ENCODE data around the gene METTL15. TPM values are rescaled to one million over a fixed set of nuclear protein-coding genes. Genes with fewer than 3 reads are reported as not detected.

The METTL15 gene
- total and polyA plus RNA-seq, 2 donors (not counting 1 experiment from before 2014, with no cell fraction given): 3.9 to 19.7 TPM

GRCh38 chr11:28176351-28176750 is 68.2 kb downstream of the METTL15 start:
- TF ChIP-seq CTCF (IDR thresholded peaks at IDR 0.05): no peak
- TF ChIP-seq EZH2 (IDR thresholded peaks at IDR 0.05; ENCODE audit: borderline replicate concordance, insufficient read depth, low read depth, low read length, poor library complexity, severe bottlenecking): no peak
- Histone ChIP-seq H3K4me3 (ENCODE audit: control extremely low read depth in 1 of 5, extremely low read depth in 1 of 5, insufficient read depth in 1 of 5, low read depth in 2 of 5, low read length in 4 of 5) (no peak overlapping the region), H2AFZ (ENCODE audit: insufficient read depth, low read depth, low read length, poor library complexity, severe bottlenecking) (no peak overlapping the region), H3K27ac (ENCODE audit: low read length in 2 of 2) (no peak overlapping the region), H3K4me1 (ENCODE audit: control insufficient read depth in 2 of 2, insufficient read depth in 2 of 2, low read length in 2 of 2) (no peaks in the 10 kb centered on the region), H3K36me3 (replicated peaks in 1 of 2; ENCODE audit: control extremely low read depth in 1 of 2, control insufficient read depth in 1 of 2, extremely low read depth in 1 of 2, insufficient read depth in 2 of 2, low read length in 1 of 2) (peaks cover 0 to 6% of the 10 kb centered on the region in 2 experiments), H3K9ac (ENCODE audit: low read length) (no peak overlapping the region), H4K20me1 (ENCODE audit: control insufficient read depth, insufficient read depth, low read length, poor library complexity, severe bottlenecking) (no peaks in the 10 kb centered on the region), H3K27me3 (replicated peaks in 1 of 4; ENCODE audit: control extremely low read depth in 1 of 4, control insufficient read depth in 3 of 4, insufficient read depth in 4 of 4, low read length in 3 of 4) (no peaks in the 10 kb centered on the region), H3K79me2 (ENCODE audit: control insufficient read depth, insufficient read depth, low read length) (no peaks in the 10 kb centered on the region), H3K4me2 (replicated peaks; ENCODE audit: low read depth, low read length, poor library complexity, severe bottlenecking) (no peak overlapping the region), H3K9me3 (ENCODE audit: control extremely low read depth in 1 of 3, control insufficient read depth in 2 of 3, insufficient read depth in 1 of 3, low read length in 2 of 3) (peaks cover 0 to 4% (median 1%) of the 10 kb centered on the region in 3 donors)
- H3K9me3 Mint-ChIP-seq (ENCODE audit: insufficient read depth): no peaks in the 10 kb centered on the region
- ATAC-seq (ENCODE audit: low read depth): no peak
- ChIA-PET POLR2A (no interaction called here), CTCF (no interaction called here)
- DNase-seq: no peak
- WGBS (ENCODE audit: insufficient coverage): no CpG with 5 or more reads among the region's 1 CpG
- intact Hi-C loops (cut with micrococcal nuclease): no loop called here
- no peaks in the 10 kb centered on the region for H3K27me3 Mint-ChIP-seq
- no peak overlapping the region for H3K27ac Mint-ChIP-seq
- H3K4me3 Mint-ChIP-seq: no peak overlapping the region
- no peaks in the 10 kb centered on the region for H3K4me1 Mint-ChIP-seq

GRCh38 chr11:28195449-28195848 is 87.3 kb downstream of the METTL15 start:
- Histone ChIP-seq H3K4me1 (ENCODE audit: control insufficient read depth in 2 of 2, insufficient read depth in 2 of 2, low read length in 2 of 2) (no peaks in the 10 kb centered on the region), H3K79me2 (ENCODE audit: control insufficient read depth, insufficient read depth, low read length) (no peaks in the 10 kb centered on the region), H3K36me3 (replicated peaks in 1 of 2; ENCODE audit: control extremely low read depth in 1 of 2, control insufficient read depth in 1 of 2, extremely low read depth in 1 of 2, insufficient read depth in 2 of 2, low read length in 1 of 2) (peaks cover 1 to 3% of the 10 kb centered on the region in 2 experiments), H3K4me3 (ENCODE audit: control extremely low read depth in 1 of 5, extremely low read depth in 1 of 5, insufficient read depth in 1 of 5, low read depth in 2 of 5, low read length in 4 of 5) (no peak overlapping the region), H2AFZ (ENCODE audit: insufficient read depth, low read depth, low read length, poor library complexity, severe bottlenecking) (no peak overlapping the region), H3K4me2 (replicated peaks; ENCODE audit: low read depth, low read length, poor library complexity, severe bottlenecking) (no peak overlapping the region), H3K27me3 (replicated peaks in 1 of 4; ENCODE audit: control extremely low read depth in 1 of 4, control insufficient read depth in 3 of 4, insufficient read depth in 4 of 4, low read length in 3 of 4) (no peaks in the 10 kb centered on the region), H3K9ac (ENCODE audit: low read length) (no peak overlapping the region), H3K27ac (ENCODE audit: low read length in 2 of 2) (no peak overlapping the region), H4K20me1 (ENCODE audit: control insufficient read depth, insufficient read depth, low read length, poor library complexity, severe bottlenecking) (no peaks in the 10 kb centered on the region), H3K9me3 (ENCODE audit: control extremely low read depth in 1 of 3, control insufficient read depth in 2 of 3, insufficient read depth in 1 of 3, low read length in 2 of 3) (peaks cover 0 to 6% (median 2%) of the 10 kb centered on the region in 3 donors)
- ChIA-PET CTCF (no interaction called here), POLR2A (no interaction called here)
- Mint-ChIP-seq H3K4me3 (no peak overlapping the region), H3K27ac (no peak overlapping the region), H3K4me1 (no peaks in the 10 kb centered on the region), H3K27me3 (no peaks in the 10 kb centered on the region), H3K9me3 (ENCODE audit: insufficient read depth) (peaks cover 5% of the 10 kb centered on the region)
- intact Hi-C loops (cut with micrococcal nuclease): no loop called here
- DNase-seq (no peak), ATAC-seq (ENCODE audit: low read depth) (no peak)
- no peak for TF ChIP-seq CTCF (IDR thresholded peaks at IDR 0.05)
- no peak for TF ChIP-seq EZH2 (IDR thresholded peaks at IDR 0.05; ENCODE audit: borderline replicate concordance, insufficient read depth, low read depth, low read length, poor library complexity, severe bottlenecking)
- WGBS (ENCODE audit: insufficient coverage): no CpG with 5 or more reads among the region's 2 CpGs
